Measurements from ENCODE around the gene GPR31.
"Not testable (repeated sequence)": the region's sequence is repeated elsewhere in the genome, so short reads cannot be mapped to it uniquely, and the experiment has no call there.

Gene GPR31

DNA sequence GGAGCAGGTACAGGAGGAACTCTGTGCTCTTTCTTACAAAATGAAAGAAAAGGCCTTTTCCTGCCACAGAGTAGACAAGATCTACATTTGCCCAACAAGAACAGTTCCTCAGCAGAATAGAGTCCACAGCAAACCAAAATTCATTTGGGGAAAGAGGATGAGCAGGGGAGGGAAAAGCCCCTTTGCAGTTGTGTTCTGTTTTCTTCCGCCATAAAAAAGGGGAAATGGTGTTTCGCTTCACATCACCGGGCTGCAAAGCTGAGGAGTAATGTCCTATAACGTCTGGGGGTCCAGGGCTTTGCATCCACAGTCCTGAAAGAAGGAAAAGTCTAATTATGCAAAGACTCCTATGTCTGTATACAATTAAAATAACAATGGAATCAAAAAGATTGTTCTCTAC, at the start of gene GPR31:
Gene GPR31 (minus strand): TSS at position 118 of the 400 bp plus-strand sequence. CDS start 149 bp downstream, outside the sequence.
- Mint-ChIP-seq H3K4me1 (ENCODE audit: low read depth) (peaks cover 2% of the 10 kb centered on the region), H3K27ac (no peak within 1 kb of the TSS), H3K4me3 (no peak within 1 kb of the TSS), H3K9me3 (no peaks in the 10 kb centered on the region), H3K27me3 (ENCODE audit: low read depth) (peaks cover 5% of the 10 kb centered on the region), H3K36me3 (ENCODE audit: low read depth) (no peaks in the 10 kb centered on the region)

DNA sequence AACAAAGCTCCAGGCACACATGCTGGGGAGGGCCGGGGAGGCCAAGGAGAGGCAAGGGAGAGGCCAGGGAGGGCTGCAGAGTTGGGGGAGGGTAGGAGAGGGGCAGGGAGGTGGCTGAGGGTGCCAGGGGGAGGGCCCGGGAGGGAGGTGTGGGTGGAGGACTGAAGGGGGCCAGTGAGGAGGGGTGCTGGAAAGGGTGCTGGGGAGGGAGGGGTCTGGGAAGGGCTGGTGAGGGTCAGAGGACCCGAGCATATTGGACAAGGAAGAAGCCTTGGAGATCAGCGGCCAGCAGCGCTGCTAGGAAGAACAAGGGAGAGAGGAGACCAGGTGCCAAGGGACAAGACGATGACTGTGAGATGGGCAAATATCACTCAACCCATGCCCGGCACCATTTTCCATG, 49.7 kb upstream of the GPR31 start:
- Mint-ChIP-seq H3K36me3 (ENCODE audit: low read depth) (no peaks in the 10 kb centered on the region), H3K4me3 (no peak overlapping the region), H3K27ac (no peak overlapping the region), H3K4me1 (ENCODE audit: low read depth) (no peaks in the 10 kb centered on the region), H3K27me3 (ENCODE audit: low read depth) (peaks cover 13% of the 10 kb centered on the region), H3K9me3 (no peaks in the 10 kb centered on the region)

DNA sequence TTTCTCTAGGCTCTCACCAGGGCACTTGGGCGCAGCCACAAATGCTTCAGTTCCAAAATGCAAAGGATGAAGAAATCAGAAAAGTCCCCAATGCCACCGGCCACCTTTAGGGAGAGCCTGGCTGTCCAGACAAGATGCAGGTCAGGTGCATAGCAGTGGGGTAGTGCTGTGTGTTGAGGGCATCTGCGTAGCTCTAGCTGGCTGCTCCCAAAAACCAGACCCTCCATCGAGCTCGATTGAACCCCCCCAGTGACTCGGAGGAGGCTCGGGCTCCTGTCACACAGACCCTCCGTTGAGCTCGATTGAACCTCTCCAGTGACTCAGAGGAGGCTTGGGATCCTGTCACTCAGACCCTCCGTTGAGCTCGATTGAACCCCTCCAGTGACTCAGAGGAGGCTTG, 47.5 kb upstream of the GPR31 start:
- peaks cover 17% of the 10 kb centered on the region for H3K27me3 Mint-ChIP-seq (ENCODE audit: low read depth)
- H3K4me1 Mint-ChIP-seq (ENCODE audit: low read depth); H3K9me3 Mint-ChIP-seq; H3K4me3 Mint-ChIP-seq; H3K27ac Mint-ChIP-seq; H3K36me3 Mint-ChIP-seq (ENCODE audit: low read depth): not testable (repeated sequence)

GRCh38 chr6:167204059-167204348, 46.2 kb upstream of the GPR31 start:
- H3K4me3 Mint-ChIP-seq; H3K9me3 Mint-ChIP-seq; H3K4me1 Mint-ChIP-seq (ENCODE audit: low read depth); H3K36me3 Mint-ChIP-seq (ENCODE audit: low read depth); H3K27ac Mint-ChIP-seq: not testable (repeated sequence)
- peaks cover 17% of the 10 kb centered on the region for H3K27me3 Mint-ChIP-seq (ENCODE audit: low read depth)

DNA sequence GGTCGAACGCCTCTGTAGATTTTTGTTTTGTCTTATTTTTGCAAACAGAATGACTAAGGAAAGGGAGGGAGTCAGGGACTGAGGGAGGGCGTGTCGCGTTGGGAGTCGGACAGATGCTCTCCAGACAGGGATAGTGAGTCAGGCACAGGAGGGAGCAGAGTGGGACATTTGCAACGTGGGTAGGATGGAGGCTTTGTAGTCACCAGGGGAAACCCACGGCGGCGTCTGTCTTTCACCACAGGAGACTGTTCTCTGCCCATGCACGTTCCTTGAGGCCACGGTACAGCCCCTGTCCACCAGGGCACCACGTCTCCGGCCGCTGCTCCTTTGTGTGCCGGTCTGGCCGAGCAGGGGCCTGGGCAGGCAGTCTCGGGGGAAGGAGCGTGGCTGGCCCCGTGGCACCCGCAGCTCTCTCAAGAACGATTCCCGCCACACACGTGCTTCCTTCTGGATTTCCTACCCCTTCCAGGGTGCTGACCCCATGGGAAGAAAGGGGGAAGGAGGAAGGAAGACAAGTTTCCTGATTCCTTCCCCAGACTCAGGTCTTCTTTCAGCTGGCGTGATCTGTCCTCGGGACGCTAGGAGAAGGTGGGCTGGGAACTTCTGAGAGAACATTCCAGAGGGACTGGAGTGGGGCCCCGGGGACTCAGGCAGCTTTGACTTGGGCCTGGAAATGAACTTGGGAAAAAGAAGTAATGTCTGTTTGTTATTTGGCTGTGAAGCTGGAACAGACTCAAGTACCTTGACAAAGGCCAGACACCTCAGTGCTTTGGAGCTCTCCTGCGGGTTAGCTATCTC, 45.7 kb upstream of the GPR31 start:
- H3K4me3 Mint-ChIP-seq; H3K9me3 Mint-ChIP-seq; H3K4me1 Mint-ChIP-seq (ENCODE audit: low read depth); H3K36me3 Mint-ChIP-seq (ENCODE audit: low read depth); H3K27ac Mint-ChIP-seq: not testable (repeated sequence)
- peaks cover 19% of the 10 kb centered on the region for H3K27me3 Mint-ChIP-seq (ENCODE audit: low read depth)

DNA sequence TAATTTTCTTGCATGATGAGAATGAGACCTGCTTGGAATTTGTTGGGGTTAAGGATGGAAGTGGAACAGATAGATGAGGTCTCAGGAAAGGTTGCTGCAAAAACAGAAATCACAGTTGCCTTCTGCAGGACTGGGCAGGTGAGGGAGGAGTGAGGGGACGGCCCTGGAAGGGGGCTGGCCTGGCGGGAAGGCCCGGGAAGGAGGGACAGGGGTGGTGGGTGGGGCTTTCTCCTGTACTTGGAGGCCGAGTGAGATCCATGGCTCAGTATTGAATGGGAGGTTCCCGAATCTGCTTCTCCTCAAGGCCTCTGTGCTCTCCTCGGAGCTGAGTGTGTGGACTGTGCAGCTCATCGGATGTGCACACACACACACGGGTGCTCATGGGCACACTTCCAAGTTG, 44.8 kb upstream of the GPR31 start:
- H3K27ac Mint-ChIP-seq; H3K4me3 Mint-ChIP-seq; H3K4me1 Mint-ChIP-seq (ENCODE audit: low read depth); H3K36me3 Mint-ChIP-seq (ENCODE audit: low read depth); H3K9me3 Mint-ChIP-seq: not testable (repeated sequence)
- peaks cover 28% of the 10 kb centered on the region for H3K27me3 Mint-ChIP-seq (ENCODE audit: low read depth)

DNA sequence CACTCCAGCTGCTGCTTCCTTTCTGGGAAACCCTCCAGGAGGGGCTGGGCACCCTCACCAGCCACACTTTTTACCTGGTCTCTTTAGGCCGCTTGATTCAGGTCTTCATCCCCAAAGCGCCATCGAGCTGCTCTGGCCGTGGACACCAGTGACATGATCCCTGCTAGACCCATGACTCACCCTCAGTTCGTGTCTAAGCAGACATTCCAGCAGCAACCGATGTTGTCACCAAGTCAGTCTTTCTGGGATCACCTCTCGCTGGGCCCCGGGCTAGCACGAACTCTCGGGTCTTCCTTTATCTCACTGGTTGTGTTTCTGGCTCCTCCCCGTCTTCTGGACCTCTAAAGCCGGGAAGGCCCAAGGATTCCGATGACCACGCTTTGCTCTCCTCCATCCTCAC, 43.0 kb upstream of the GPR31 start:
- Mint-ChIP-seq H3K36me3 (ENCODE audit: low read depth) (no peaks in the 10 kb centered on the region), H3K4me1 (ENCODE audit: low read depth) (no peaks in the 10 kb centered on the region), H3K27me3 (ENCODE audit: low read depth) (peaks cover 30% of the 10 kb centered on the region), H3K9me3 (no peaks in the 10 kb centered on the region), H3K4me3 (no peak overlapping the region), H3K27ac (no peak overlapping the region)

DNA sequence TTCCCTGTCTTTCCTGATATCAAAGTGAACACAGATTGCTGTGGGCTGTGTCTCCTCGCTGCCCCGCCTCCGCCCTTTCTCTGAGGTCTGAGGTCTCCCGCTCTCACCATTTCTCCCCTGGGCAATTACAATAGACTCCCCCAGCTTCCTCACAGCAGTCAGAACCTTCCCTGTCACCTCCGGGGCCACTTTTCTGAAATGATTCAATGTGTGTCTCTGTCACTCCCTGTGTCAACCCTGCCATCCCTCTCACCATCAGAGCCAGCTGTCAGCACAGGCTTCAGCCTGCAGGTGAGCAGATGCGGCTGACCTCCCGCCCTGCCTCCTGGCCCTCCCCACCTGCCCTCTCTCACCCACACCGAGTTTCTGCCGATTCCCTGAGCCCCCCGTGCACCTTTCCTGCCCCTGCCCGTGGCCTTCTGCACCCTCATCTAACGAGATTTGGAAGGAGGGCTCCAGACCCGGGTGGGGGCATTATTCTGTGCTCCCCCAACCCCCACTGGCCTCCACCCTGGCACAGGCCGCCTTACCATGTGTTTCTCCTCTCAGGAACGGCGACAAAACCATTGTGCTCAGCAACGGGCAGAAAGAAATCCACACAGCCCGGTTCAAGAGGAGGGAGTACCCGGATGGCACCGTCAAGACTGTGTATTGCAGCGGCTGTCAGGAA, 38.3 kb upstream of the GPR31 start:
- H3K27me3 Mint-ChIP-seq (ENCODE audit: low read depth): peaks cover 25% of the 10 kb centered on the region

GRCh38 chr6:167193515-167194125, 35.8 kb upstream of the GPR31 start:
- H3K36me3 Mint-ChIP-seq (ENCODE audit: low read depth); H3K4me1 Mint-ChIP-seq (ENCODE audit: low read depth); H3K27ac Mint-ChIP-seq; H3K9me3 Mint-ChIP-seq; H3K4me3 Mint-ChIP-seq: not testable (repeated sequence)
- H3K27me3 Mint-ChIP-seq (ENCODE audit: low read depth): peaks cover 24% of the 10 kb centered on the region

More for the DNA sequence above, 38.3 kb upstream of the GPR31 start:
- not testable (repeated sequence) for H3K36me3 Mint-ChIP-seq (ENCODE audit: low read depth); H3K9me3 Mint-ChIP-seq; H3K4me1 Mint-ChIP-seq (ENCODE audit: low read depth); H3K27ac Mint-ChIP-seq; H3K4me3 Mint-ChIP-seq

- not testable (repeated sequence) for H3K27ac Mint-ChIP-seq
These were observed 33.3 kb upstream of the GPR31 start for GRCh38 chr6:167191043-167191583.

DNA sequence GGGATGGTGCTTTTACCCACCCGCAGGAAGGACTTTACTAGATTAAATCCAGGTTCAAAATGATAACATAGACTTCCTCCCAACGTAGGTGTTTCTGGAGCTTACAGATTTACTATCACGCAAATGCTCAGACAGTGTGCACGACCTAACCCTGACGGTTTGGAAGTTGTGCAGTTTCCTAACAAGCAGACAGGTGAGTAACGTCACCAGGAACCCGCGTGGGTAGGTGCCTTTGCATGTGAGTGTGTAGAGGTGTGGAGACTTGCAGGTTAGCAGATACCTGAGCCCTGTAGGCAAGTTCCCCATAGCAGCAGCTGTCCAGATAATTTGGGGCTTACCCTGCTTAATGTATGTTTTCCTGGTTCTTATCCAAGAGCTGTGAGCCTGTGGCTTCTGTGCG, 29.5 kb upstream of the GPR31 start:
- H3K4me1 Mint-ChIP-seq (ENCODE audit: low read depth); H3K4me3 Mint-ChIP-seq; H3K9me3 Mint-ChIP-seq; H3K27me3 Mint-ChIP-seq (ENCODE audit: low read depth); H3K27ac Mint-ChIP-seq; H3K36me3 Mint-ChIP-seq (ENCODE audit: low read depth): not testable (repeated sequence)

More at GRCh38 chr6:167191043-167191583, 33.3 kb upstream of the GPR31 start:
- not testable (repeated sequence) for H3K36me3 Mint-ChIP-seq (ENCODE audit: low read depth); H3K27me3 Mint-ChIP-seq (ENCODE audit: low read depth); H3K4me3 Mint-ChIP-seq; H3K9me3 Mint-ChIP-seq; H3K4me1 Mint-ChIP-seq (ENCODE audit: low read depth)

DNA sequence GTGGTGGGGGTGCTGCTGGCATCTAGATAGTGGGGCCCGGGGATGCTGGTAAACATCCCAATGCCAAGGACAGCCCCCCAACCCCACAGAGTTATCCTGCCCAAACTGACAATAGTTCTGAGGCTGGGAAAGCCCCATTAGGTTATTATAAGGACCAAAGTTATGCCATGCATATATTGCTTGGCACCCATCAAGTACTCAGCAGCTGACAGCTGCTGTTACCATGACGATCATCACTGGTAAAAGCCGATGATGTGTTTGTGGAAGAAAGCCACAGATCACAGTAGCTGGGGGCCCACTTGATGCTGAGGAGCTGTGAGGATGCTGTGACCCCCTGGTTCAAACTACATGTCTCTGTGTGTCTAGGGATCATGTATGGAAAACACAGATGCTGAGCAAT, 27.3 kb upstream of the GPR31 start:
- H3K27ac Mint-ChIP-seq; H3K36me3 Mint-ChIP-seq (ENCODE audit: low read depth); H3K27me3 Mint-ChIP-seq (ENCODE audit: low read depth); H3K4me3 Mint-ChIP-seq; H3K9me3 Mint-ChIP-seq; H3K4me1 Mint-ChIP-seq (ENCODE audit: low read depth): not testable (repeated sequence)

DNA sequence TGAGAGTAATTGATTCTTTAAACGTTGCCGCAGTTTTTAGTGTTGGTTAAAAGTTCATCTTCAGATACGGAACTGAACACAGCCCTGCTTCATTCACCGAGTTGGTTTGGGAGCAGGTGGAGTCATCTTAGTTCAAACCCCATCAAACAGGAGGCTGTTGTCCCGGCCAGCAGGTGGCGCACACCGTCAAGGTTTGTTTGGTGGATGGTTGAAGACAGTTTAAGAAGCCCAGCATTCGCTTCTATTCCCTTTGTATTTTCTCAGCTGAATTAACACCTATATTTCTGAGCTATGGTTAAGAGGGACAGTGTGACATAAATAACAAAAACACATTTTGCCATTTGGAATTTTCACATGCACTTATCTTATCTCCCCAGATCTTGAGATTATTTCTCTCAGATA, 25.1 kb upstream of the GPR31 start:
- H3K27ac Mint-ChIP-seq; H3K9me3 Mint-ChIP-seq; H3K4me1 Mint-ChIP-seq (ENCODE audit: low read depth); H3K4me3 Mint-ChIP-seq; H3K36me3 Mint-ChIP-seq (ENCODE audit: low read depth); H3K27me3 Mint-ChIP-seq (ENCODE audit: low read depth): not testable (repeated sequence)

DNA sequence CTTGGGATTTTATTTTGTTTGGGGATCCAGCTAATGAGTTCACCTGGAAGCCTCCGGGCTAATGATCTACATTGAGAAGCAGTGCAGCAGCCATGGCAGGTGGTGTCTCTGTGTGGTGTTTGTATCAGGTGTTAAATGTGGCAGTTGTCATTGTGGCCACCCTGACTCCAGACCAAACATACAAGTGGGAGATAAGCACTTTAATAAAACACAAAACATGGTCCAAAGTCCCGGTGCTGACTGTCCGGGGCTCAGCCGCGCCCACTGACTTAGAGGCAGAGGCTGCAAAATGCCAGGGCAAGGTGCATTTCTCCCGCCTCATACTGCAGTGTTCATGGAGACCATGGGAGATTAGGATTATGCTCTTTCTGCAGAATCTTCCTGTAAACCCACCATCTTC, 23.6 kb upstream of the GPR31 start:
- not testable (repeated sequence) for H3K27me3 Mint-ChIP-seq (ENCODE audit: low read depth); H3K4me3 Mint-ChIP-seq; H3K27ac Mint-ChIP-seq; H3K36me3 Mint-ChIP-seq (ENCODE audit: low read depth); H3K4me1 Mint-ChIP-seq (ENCODE audit: low read depth); H3K9me3 Mint-ChIP-seq

- not testable (repeated sequence) for H3K27ac Mint-ChIP-seq; H3K4me1 Mint-ChIP-seq (ENCODE audit: low read depth); H3K36me3 Mint-ChIP-seq (ENCODE audit: low read depth); H3K4me3 Mint-ChIP-seq; H3K27me3 Mint-ChIP-seq (ENCODE audit: low read depth); H3K9me3 Mint-ChIP-seq
These were observed 22.3 kb upstream of the GPR31 start for GRCh38 chr6:167180086-167180485.

Measured in T-helper 1 cell treated with Interleukin-12 subunit alpha and Interleukin-12 subunit beta and Interleukin-4 antibody, amounts not matched to agents 30 μg/mL and 1 μg/mL, for 36 hours (primary cell).